ENCODE measurements around the gene TAL2.
A peak's percentile ranks its signal among the peaks of the same experiment; 100 is the strongest.

TAL2 gene

DNA sequence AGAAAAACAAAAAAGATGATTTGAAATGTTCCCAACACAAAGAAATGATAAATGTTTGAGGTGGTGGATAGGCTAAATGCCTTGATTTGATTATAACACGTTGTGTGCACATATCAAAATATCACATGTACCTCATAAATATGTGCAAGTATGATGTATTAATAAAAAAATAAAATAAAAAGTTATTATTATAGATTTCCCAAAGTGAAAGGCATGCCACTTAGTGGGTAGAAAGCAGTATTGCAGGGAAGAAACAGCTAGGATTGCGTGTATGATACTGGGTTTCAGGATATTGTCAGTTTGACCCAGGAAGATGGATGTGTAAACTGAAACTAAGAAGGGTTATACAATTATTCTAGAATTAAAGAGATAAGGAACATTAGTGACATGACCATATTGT, 28.5 kb downstream of the TAL2 start:
- no peak overlapping the region for H2AFZ ChIP-seq (ENCODE audit: low read depth, low read length)

DNA sequence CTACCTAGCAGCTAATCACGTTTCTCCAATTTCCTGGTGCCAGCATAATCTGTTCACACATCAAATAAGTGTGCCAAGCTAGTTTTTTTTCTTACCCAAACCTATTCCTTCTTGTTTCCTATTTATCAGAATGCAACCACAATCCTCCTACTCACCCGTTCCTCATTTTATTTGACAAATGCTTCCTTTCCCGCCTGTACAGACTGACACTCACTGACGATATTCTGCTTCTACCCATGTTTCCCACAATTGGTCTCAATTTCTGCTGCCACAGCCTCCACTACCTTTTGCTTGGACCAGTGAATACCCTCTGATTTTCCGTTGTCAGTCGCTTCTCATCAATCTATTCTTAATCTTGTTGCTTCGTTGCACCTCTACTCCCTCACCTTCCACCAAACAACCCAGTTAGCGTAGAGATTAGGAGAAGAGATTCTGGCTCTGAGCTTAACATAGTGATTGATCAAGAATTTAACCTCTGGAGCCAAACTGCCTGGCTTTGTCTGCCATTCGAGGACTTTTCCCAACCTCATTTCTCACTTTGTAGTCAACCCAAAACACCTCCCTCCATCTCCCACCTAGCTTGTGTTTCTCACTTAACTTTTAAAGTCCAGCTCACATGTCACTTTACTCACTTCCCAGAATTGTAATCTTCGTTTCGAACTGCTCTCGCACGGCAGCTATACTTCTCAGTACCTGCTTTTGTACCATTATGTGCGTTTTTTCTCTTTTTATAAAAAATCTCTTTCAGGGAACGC, 31.4 kb downstream of the TAL2 start:
- H3K4me3 ChIP-seq (ENCODE audit: low read depth in 1 of 2, low read length in 2 of 2) = peak overlapping the region; percentile 52 to 90; a peak in 3 of 4 replicates

More for the DNA sequence above, 28.5 kb downstream of the TAL2 start:
- no peaks in the 10 kb centered on the region for H3K36me3 ChIP-seq (ENCODE audit: insufficient read depth, low read length)
- H3K9me3 ChIP-seq (ENCODE audit: insufficient read depth, low read length, severe bottlenecking) = no peaks in the 10 kb centered on the region
- no peak overlapping the region for H3K9ac ChIP-seq (ENCODE audit: low read depth, low read length)
- H3K4me2 ChIP-seq (ENCODE audit: insufficient read depth, low read length) = no peak overlapping the region
- H3K27ac ChIP-seq (ENCODE audit: low read length) = no peak overlapping the region
- peaks cover 22% of the 10 kb centered on the region for H3K4me1 ChIP-seq (ENCODE audit: insufficient read depth, low read length)
- DNase-seq (no peak), ATAC-seq (ENCODE audit: insufficient read depth, low read depth) (no peak)
- H3K4me3 ChIP-seq (ENCODE audit: low read depth in 1 of 2, low read length in 2 of 2) = no peak overlapping the region
- TF ChIP-seq, protein P1, sequence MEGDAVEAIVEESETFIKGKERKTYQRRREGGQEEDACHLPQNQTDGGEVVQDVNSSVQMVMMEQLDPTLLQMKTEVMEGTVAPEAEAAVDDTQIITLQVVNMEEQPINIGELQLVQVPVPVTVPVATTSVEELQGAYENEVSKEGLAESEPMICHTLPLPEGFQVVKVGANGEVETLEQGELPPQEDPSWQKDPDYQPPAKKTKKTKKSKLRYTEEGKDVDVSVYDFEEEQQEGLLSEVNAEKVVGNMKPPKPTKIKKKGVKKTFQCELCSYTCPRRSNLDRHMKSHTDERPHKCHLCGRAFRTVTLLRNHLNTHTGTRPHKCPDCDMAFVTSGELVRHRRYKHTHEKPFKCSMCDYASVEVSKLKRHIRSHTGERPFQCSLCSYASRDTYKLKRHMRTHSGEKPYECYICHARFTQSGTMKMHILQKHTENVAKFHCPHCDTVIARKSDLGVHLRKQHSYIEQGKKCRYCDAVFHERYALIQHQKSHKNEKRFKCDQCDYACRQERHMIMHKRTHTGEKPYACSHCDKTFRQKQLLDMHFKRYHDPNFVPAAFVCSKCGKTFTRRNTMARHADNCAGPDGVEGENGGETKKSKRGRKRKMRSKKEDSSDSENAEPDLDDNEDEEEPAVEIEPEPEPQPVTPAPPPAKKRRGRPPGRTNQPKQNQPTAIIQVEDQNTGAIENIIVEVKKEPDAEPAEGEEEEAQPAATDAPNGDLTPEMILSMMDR (IDR thresholded peaks at IDR 0.05; ENCODE audit: borderline replicate concordance, extremely low read depth, low read length, poor library complexity, severe bottlenecking) = peak; percentile 25
- TF ChIP-seq EZH2 (IDR thresholded peaks at IDR 0.05; ENCODE audit: borderline replicate concordance, low read depth, low read length, severe bottlenecking) = no peak
- peaks cover 6% of the 10 kb centered on the region; the same call in 1 of the 2 replicates for H3K79me2 ChIP-seq (ENCODE audit: insufficient read depth, low read length)
- H3K27me3 ChIP-seq (ENCODE audit: insufficient read depth, low read length, poor library complexity) = peaks cover 14% of the 10 kb centered on the region
- no peaks in the 10 kb centered on the region for H4K20me1 ChIP-seq (ENCODE audit: insufficient read depth, low read length)

DNA sequence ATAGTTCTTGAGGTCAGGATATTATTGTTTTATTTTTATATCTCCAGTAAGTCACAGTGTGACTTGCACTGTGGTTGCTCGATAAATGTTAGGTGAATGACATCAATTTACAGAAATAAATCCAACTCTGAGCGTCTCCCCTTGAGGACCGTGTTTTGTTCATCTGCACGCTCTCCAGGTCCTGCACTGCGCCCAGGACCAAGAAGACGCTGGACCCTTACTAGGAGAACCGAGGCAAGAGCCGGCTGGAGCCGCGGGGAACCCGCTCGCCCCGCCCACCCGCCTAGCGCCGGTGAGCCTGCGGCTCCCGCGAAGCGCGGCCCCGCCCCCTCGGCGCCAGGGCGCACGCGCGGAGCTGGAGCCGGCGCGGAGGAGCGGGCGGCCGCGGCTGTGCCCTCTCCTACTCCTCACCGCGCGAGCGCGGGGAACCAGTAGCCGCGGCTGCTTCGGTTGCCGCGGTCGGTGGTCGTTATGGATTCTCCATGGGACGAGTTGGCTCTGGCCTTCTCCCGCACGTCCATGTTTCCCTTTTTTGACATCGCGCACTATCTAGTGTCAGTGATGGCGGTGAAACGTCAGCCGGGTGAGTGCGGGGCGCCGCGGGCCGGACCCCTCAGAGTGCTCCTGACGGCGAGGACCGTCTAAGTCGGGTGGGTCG, 32.1 kb downstream of the TAL2 start, which contains the start of gene TMEM38B:
TSS of gene TMEM38B (plus strand) at position 352 of the 658 bp plus-strand sequence. CDS start at position 472, 120 bp downstream.
- H3K9me3 ChIP-seq (ENCODE audit: insufficient read depth, low read length, severe bottlenecking) = no peaks in the 10 kb centered on the region
- peak within 1 kb of the TSS; percentile 64 for H3K27ac ChIP-seq (ENCODE audit: low read length)
- H3K79me2 ChIP-seq (ENCODE audit: insufficient read depth, low read length) = peaks cover 10% of the 10 kb centered on the region; the same call in 1 of the 2 replicates
- TF ChIP-seq, protein P1 (IDR thresholded peaks at IDR 0.05; ENCODE audit: borderline replicate concordance, extremely low read depth, low read length, poor library complexity, severe bottlenecking) = no peak
- TF ChIP-seq EZH2 (IDR thresholded peaks at IDR 0.05; ENCODE audit: borderline replicate concordance, low read depth, low read length, severe bottlenecking) = no peak
- H3K36me3 ChIP-seq (ENCODE audit: insufficient read depth, low read length) = no peaks in the 10 kb centered on the region
- peak within 1 kb of the TSS; percentile 97 for H3K4me2 ChIP-seq (ENCODE audit: insufficient read depth, low read length)
- peak within 1 kb of the TSS; percentile 67 for H3K9ac ChIP-seq (ENCODE audit: low read depth, low read length)
- H2AFZ ChIP-seq (ENCODE audit: low read depth, low read length) = peak within 1 kb of the TSS; percentile 89
- peaks cover 28% of the 10 kb centered on the region for H3K4me1 ChIP-seq (ENCODE audit: insufficient read depth, low read length)
- peak; percentile 75 for DNase-seq
- peak within 1 kb of the TSS; percentile 52 to 90; a peak in 3 of 4 replicates for H3K4me3 ChIP-seq (ENCODE audit: low read depth in 1 of 2, low read length in 2 of 2)
- peak; percentile 88 for ATAC-seq (ENCODE audit: insufficient read depth, low read depth)
- H4K20me1 ChIP-seq (ENCODE audit: insufficient read depth, low read length) = no peaks in the 10 kb centered on the region; the same call in 1 of the 2 replicates
- peaks cover 14% of the 10 kb centered on the region for H3K27me3 ChIP-seq (ENCODE audit: insufficient read depth, low read length, poor library complexity)

More for the DNA sequence above, 31.4 kb downstream of the TAL2 start:
- Histone ChIP-seq H3K27me3 (ENCODE audit: insufficient read depth, low read length, poor library complexity) (peaks cover 14% of the 10 kb centered on the region), H3K4me1 (ENCODE audit: insufficient read depth, low read length) (peaks cover 28% of the 10 kb centered on the region), H3K79me2 (ENCODE audit: insufficient read depth, low read length) (peaks cover 10% of the 10 kb centered on the region; the same call in 1 of the 2 replicates), H3K36me3 (ENCODE audit: insufficient read depth, low read length) (no peaks in the 10 kb centered on the region), H3K9ac (ENCODE audit: low read depth, low read length) (peak overlapping the region; percentile 67), H3K4me2 (ENCODE audit: insufficient read depth, low read length) (peak overlapping the region; percentile 97), H3K9me3 (ENCODE audit: insufficient read depth, low read length, severe bottlenecking) (no peaks in the 10 kb centered on the region), H3K27ac (ENCODE audit: low read length) (no peak overlapping the region), H2AFZ (ENCODE audit: low read depth, low read length) (peak overlapping the region; percentile 89), H4K20me1 (ENCODE audit: insufficient read depth, low read length) (no peaks in the 10 kb centered on the region; the same call in 1 of the 2 replicates)
- peak; percentile 4; the same call in 1 of the 3 replicates for ATAC-seq (ENCODE audit: insufficient read depth, low read depth)
- TF ChIP-seq EZH2 (IDR thresholded peaks at IDR 0.05; ENCODE audit: borderline replicate concordance, low read depth, low read length, severe bottlenecking) = no peak
- TF ChIP-seq, protein P1 (IDR thresholded peaks at IDR 0.05; ENCODE audit: borderline replicate concordance, extremely low read depth, low read length, poor library complexity, severe bottlenecking) = no peak
- DNase-seq = no peak
